NCI-H1417 (cell line): ENCODE data around the gene RASSF5.
"Not testable (repeated sequence)": the region's sequence is repeated elsewhere in the genome, so short reads cannot be mapped to it uniquely, and the experiment has no call there.

Source experiments
- DNase-seq, 3 experiments: peaks; one replicate each; lab custom pipeline; 2025; lab: John Stamatoyannopoulos, UW

The RASSF5 gene

DNA sequence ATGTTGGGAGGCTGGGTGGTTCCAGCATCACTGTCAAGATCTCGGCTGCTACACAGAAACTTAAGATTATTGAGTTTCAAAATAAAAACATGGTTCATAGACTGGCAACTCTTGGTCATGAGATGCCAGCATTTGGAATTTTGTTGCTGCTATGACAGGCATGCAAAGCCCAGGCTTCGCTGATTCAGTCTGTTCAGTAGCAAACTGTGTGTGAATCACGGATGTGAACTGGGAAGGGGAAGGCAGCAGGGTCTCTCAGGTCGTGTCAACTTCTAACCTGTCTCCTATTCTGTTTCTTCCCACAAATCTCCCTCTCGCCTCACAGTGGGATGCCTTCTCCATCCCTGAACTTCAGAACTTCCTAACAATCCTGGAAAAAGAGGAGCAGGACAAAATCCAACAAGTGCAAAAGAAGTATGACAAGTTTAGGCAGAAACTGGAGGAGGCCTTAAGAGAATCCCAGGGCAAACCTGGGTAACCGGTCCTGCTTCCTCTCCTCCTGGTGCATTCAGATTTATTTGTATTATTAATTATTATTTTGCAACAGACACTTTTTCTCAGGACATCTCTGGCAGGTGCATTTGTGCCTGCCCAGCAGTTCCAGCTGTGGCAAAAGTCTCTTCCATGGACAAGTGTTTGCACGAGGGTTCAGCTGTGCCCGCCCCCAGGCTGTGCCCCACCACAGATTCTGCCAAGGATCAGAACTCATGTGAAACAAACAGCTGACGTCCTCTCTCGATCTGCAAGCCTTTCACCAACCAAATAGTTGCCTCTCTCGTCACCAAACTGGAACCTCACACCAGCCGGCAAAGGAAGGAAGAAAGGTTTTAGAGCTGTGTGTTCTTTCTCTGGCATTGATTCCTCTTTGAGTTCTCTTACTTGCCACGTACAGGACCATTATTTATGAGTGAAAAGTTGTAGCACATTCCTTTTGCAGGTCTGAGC lies 79.4 kb downstream of the RASSF5 start:
- DNase-seq: peak in 2 of 3 experiments; percentile 43 to 51

DNA sequence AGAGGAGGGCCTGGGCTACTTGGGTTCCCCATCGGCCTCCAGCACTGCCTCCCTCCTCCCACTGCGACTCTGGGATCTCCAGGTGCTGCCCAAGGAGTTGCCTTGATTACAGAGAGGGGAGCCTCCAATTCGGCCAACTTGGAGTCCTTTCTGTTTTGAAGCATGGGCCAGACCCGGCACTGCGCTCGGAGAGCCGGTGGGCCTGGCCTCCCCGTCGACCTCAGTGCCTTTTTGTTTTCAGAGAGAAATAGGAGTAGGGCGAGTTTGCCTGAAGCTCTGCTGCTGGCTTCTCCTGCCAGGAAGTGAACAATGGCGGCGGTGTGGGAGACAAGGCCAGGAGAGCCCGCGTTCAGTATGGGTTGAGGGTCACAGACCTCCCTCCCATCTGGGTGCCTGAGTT lies 80.6 kb downstream of the RASSF5 start:
- DNase-seq: no peak

DNA sequence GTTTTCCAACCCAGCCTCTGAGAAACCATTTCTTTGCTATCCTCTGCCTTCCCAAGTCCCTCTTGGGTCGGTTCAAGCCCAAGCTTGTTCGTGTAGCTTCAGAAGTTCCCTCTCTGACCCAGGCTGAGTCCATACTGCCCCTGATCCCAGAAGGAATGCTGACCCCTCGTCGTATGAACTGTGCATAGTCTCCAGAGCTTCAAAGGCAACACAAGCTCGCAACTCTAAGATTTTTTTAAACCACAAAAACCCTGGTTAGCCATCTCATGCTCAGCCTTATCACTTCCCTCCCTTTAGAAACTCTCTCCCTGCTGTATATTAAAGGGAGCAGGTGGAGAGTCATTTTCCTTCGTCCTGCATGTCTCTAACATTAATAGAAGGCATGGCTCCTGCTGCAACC lies 81.2 kb downstream of the RASSF5 start:
- DNase-seq: no peak

DNA sequence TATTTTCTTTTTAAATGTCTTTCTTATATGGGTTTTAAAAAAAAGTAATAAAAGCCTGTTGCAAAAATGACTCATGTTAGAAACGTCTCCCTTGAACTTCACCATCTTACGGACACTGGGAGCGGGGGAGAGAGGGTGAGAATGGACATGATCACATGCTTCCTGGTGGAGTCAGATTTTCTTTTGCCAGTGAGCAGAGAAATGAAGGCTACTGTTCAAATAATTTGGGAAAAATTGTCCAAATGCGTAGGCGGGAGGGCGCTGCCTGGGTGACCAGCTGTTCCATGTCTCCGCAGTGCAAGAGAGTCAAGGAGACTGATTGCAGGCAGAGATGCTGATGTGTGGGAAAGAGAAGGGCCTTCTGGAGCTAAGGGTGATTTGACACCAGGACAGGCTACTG lies 81.9 kb downstream of the RASSF5 start:
- no peak for DNase-seq

DNA sequence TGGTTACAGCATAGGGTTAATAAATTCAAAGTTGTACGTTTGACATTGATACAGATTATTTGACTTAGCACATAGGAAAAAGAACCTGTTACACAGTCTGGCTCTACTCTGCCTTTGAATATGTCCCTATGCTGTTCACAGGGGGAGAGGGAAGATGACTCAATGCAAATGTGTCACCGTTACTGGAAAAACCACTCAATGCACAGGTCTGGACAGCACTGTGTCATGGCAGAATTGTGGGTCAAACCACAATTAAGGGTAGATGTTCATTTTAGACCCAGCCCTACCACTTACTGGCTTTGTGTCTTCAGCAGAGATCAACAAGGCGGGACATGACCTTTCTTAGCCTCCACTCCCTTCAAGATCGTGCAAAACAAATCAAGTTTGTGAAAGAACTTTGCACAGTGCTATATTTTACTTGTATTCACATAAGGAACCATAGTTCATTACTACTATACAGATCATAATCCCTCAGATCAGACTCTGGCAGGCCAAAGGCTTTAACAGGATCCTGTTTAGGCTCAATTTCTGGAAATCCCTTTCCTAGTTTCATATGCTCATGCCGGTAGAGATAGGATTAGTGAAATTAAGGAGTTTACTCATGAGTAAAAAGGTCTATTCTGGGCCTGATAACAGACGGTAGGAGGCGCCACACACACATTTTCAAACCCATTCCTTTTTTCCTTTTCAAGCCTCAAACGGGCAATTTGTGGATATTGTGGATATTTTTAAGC lies 82.9 kb downstream of the RASSF5 start:
- DNase-seq: no peak

DNA sequence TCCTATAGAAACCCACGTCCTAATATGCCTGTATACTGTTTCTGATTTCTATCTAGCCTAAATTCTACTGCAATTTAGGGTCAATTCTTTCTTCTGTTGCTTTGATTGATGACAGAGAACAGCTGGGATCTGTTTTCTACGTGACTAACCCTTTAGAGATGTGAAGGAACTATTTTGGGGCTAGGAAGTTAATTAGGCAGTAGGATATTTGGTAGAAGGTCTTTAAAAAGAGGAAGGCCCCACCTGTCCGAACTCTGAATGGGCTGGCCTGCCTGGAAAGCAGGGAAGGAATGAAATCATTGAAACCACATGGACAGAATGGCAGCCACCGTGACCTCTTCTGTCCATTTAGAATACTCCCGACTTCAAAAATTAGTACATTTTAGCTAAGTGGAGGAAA lies 83.9 kb downstream of the RASSF5 start:
- DNase-seq: no peak

DNA sequence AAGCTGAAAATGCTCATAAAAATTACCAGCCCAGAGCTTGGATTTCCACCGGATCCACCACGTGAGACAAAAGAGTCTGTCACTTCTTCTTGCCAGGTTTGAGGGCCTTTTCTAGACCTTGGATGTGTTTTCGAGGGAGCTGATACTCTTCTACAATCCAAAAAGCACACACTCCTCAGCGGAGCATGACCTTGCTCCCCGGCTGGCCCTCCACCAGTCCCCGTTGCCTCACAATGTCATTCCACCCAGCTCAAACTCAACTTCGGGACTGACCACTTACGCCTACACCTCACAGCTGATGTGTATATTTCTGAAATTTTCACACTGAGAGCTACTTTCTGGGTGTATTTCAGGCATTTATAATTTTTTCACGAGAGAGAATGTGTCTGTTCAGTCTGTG lies 84.4 kb downstream of the RASSF5 start:
- no peak for DNase-seq

DNA sequence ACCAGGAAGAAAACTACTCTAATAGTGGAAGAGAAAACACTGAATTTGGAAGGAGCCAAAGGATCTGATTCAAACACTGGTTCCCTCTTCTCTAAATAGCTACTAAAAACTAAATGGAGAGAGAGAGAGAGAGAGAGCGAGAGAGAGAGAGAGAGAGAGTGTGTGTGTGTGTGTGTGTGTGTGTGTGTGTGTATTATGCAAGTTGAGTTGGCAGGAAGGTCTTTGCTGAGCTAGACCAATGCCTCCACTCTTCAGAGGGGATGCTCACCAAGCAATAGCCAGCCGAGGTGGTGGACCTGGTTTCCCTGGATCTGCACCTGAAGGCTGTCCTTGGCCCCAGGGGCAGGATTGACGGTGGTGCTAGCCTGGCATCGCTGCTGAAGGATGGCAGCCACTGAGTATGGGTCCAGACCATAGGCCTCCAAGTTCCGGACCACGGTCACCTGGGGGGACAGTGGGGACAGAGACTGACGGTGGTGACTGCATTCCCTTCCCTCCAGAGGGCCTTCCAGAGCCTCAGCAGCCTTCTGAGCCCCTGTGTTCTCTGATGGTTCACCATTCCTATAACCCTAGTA lies 86.1 kb downstream of the RASSF5 start:
- DNase-seq: no peak

DNA sequence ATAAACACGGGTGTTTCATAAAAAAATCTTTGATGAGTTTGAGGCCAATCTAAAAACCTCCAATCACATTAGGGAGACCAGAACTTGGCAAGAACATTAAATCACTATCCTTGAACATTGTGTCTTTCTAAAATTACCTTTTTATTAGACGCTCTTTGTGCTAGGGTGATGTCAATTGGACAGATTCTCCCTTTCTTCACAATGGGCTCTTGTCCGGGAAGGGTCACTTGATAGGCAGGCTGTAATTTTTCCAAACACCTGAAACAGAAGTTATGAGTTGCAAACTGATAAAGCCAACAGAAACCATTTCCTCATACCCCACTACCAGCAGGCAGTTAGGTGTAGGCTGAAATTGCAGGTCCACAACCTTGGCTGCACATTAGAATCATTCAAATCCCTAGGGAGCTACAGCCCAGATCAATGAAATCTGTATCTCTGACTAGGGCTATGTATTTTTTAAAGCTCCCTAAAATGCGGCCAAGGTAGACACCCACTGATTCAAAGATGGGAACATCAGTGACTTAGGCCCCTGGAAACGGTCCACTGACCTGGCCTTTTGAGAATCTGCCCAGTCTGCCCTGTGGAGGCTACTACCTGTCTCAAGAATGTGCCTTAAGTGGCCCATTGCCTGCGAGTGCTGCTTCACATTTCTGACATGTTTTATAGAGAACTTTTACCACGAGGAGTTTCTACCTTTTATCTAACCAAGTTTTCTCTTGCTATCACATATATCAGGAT lies 88.4 kb downstream of the RASSF5 start:
- DNase-seq: no peak

DNA sequence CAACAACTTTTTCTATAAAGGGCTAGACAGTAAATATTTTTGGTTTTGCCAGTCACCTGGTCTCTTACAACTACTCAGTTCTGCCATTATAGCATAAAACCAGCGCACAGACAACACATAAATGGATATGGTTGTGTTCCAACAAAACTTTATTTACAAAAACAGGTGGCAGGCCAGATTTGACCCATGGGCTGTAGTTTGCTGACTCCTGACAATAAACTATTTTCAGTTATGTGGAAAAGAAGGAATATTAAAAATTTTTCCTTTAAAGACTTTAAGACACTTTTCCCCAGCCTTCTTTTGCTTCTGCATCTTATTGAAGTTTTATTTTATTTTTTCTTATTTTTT lies 89.0 kb downstream of the RASSF5 start:
- no peak for DNase-seq

DNA sequence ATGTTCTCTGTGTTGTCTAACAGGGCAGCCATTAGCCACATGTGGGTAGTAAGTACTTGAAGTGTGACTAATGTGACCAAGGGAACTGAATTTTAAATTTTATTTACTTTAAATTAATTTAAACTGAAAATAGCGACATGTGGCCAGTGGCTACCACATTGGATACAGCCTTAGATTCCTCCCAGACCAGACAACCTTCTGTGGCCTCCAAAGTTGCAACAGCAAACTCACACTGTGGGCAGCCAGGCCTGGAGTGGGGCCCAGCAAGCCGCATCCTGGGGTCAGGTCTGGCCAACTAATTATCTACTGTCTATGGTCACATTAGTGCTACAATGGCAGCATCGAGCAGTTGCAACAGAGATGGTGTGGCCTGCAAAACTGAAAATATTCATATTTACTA lies 93.2 kb downstream of the RASSF5 start:
- no peak for DNase-seq

DNA sequence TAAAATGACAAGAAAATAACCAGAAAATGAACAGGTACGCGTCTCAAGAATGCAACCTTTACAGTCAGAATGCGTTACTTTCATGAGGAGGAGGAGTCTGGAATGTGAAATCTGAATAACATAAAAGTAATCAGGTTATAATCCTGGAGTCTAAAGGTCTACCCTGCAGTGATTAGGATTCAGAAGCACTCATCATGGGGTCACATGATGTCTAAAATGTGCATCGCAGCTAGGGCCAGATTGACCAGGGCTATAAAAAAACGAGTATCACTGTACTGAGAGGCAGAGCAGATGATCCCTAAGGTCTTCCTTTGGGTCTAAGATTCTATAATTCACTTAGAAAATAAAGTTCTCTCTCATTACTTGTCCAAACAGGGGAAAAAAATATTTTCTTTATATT lies 97.5 kb downstream of the RASSF5 start:
- DNase-seq: no peak

DNA sequence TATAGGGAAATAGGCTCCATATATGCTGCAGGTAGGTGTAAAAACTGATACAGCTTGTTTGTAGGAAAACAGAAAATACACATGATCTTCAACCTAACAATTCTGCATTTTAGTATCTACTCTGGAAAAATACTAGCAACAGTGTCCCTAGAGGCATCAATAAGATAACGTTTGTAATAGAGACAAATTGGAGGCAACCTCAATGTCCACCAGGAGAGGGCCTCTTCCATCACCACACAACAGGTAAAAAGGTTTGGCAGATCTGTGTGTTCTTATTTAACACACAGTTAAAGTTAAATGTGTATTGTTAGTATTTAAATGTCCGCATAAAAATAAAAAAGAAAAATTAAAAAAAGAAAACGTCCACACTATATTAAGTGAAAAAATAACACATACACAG lies 99.5 kb downstream of the RASSF5 start:
- peak in 1 of 3 experiments; percentile 53 for DNase-seq

DNA sequence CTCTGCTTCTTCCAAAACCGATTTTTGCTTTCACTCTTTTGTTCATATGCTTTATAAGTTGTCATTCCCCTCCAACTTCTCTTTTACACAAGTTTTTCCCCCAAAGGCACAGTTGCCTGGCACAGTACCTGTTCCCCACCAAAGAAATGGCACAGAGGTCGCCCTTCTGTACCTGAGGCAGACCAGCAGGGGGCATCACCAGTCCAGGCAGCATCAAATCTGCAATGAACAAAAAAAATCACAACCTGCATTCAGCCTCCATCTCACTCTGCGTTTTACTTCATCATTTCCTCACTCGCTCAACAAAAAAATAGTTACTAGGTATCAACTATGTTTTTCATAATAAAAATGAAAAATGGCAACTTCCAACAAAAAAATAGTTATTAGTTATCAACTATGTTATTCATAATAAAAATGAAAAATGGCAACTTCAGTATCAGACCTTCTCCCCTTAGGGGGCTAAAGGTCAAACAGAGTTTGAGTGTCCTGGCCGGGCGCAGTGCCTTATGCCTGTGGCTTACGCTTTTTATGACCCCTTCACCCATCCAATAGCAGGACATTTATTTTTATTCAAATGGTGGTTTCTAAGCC lies 100.9 kb downstream of the RASSF5 start:
- peak; percentile 5 to 57 (median 44) for DNase-seq

DNA sequence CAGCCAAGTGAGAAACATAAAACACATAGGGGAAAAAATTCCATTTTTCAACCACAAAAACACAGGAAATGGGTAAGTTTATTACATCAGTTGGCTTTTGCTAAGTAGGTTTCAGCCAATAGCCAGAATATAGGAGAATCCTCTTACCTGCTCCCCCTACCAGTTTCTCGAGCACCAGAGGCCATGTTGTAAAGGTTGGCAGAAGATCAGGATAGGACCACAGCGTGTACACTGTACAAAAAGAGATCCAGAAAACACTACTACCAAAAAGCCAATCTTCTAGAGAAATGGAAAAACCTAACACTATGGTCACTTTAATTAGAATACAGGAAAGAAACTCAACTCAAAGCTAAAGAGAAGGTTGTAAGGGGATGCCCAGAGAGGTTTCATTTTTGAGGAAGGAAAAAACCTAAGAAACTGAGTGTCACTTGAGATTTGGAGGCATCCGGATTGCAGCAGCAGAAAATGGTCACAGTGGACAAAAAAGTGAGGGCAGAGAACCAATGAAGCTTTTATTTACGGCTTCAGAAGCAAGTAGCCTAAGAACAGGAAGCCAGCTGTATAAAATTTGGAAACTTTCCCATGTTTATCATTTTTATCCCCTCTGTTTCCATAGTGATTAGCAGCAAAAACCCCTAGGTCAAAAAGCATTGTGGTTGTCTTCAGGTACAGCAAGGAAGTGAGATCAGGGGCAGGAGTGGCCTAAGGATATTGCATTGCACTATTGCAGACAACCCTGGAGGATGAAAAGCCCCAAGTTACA lies 102.1 kb downstream of the RASSF5 start:
- no peak for DNase-seq

DNA sequence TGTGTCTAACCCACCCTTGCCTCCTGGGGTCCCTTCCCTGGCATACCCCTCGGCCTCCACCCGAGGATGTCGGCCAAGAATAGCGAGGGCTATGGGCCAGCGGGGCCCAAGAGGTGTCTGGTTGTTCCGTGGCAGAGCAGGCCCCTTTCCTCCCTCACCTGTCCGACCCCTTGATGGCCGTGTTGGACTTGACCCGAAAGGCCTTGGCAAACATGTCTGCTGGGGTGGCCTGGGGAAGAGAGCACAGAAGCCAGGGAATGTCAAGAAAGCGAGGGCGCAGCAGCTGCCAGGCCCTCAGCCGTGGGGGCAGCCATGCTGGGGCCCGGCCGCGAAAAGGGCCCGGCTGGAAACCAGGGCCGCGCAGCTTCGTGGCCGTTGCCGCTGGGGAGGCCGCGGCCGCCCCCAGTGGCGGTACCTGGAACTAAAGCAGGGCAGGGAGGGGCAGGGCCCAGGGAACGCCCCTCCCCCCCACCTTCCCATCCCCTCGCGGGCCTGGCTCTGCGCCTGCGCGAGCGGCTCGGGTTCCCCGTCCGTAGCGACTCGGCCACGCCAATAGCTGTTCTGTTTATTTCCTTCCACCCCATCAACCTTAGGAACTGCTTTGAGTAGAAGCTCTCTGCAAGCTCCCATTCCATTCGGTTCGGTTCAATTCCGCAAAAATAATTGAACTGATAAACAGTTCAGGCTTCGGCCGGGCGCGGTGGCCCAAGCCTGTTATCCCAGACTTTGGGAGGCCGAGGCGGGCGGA lies 105.0 kb downstream of the RASSF5 start, which contains the start of gene EIF2D:
EIF2D (minus strand) TSS at position 337 of the 748 bp plus-strand sequence; CDS start at position 214, 123 bp downstream.
- peak; percentile 92 to 99 (median 96) for DNase-seq

DNA sequence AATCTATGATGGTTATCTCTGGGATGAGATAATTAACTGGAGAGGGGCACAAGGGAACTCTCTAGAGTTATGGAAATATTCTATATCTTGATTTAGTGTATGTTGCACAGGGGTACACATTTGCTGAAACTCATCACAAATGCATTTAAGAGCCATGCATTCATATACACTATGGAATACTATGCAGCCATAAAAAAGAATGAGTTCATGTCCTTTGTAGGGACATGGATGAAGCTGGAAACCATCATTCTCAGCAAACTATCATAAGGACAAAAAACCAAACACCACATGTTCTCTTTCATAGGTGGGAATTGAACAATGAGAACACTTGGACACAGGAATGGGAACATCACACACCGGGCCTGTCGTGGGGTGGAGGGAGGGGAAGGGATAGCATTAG lies 119.1 kb downstream of the RASSF5 start:
- not testable (repeated sequence) for DNase-seq

DNA sequence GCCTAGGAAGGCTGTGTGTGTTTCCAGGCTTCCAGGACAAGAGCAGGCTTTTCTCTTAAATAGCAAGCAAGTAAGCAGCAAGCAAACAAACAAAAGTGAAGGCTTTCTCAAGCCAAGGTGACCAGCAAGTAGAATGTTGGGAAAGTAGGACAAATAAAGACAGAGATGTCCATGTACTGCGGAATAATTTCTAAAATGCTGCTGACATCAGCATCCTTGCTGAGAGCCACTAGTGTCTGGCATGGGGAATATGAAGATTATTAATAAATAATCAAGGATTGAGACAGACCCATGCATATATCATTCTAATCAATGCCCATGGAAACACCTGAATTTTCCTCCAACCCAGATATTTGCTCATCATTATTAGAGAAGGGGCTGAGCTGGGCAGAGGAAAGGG lies 121.6 kb downstream of the RASSF5 start:
- DNase-seq: no peak

DNA sequence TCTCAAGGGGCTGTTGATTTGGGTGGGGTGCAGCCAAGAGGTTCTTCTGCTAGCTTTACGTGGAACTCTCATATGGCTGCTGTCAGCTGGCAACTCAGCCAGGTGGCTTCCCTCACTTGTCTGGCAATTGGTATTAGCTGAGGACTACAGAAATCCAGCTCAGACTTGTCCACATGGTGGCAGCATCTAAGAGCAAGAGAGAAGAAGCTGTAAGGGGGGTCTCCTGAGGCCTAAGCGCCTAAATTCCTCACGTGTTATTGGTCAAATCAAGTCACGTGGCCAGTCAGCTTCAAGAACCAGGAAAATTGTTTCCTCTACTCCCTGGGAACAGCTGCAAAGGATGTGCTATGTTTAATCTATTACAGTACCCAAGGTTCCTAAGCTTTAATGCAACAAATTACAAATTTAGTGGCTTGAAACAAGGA lies 123.8 kb downstream of the RASSF5 start:
- DNase-seq: peak; percentile 70 to 90 (median 77)

DNA sequence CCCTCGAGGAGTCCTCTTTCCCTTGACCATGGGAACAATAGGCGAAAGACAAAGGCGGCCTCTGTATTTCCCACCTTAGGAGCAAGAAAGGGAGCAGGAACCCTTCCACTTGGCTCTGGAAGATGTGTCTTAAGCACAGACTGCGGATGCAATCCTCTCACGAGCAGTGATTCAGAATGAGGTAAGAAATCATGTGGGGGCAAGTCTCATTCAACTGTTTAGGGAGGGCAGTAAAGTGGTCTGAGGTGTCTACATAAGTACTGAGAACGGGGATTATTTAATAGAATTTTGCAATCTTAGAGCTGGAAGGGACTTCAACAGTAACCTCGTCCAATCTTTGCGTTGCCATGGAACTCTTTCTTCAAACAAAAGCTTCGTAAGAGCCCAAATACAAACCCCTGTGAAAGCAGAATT lies 126.4 kb downstream of the RASSF5 start:
- DNase-seq: no peak
